GM18909 (cell line): ENCODE data around the gene DAPP1.

Source experiments
- ATAC-seq: cut with Tn5 transposase; IDR thresholded peaks from one replicate; pipeline ENCODE4 v1.9.1; 2021; ENCODE audit warnings: mild to moderate bottlenecking; ENCODE audit not compliant: unreplicated experiment, poor library complexity

Gene DAPP1

DNA sequence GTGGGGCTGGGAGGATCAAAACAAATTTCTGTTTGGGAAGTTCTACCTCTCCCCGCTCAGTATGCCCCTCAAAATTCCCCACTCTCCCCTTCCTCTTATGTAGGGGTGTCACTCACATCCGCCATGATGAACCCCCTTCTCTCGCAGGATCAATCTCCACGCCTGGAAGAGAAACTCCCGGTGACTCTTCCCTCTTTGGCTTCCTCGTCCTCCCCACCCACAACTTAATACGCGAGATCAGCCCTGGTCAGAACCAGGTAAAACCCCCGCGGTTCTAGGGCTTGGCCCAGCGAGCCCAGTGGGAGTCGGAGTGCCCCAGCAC lies 77.2 kb downstream of the DAPP1 start:
- no peak for ATAC-seq

GRCh38 chr4:99894161-99894997 lies 77.8 kb downstream of the DAPP1 start, which contains the start of gene LAMTOR3:
Gene LAMTOR3 (minus strand): TSS chr4:99894427. CDS start chr4:99893963, 464 bp downstream.
- peak; percentile 100 for ATAC-seq

GRCh38 chr4:99894998-99895397 lies 78.4 kb downstream of the DAPP1 start:
- no peak for ATAC-seq

GRCh38 chr4:99915449-99915848 lies 98.8 kb downstream of the DAPP1 start:
- ATAC-seq = no peak

- ATAC-seq = no peak
Observed at GRCh38 chr4:99917575-99917974, 100.9 kb downstream of the DAPP1 start.

DNA sequence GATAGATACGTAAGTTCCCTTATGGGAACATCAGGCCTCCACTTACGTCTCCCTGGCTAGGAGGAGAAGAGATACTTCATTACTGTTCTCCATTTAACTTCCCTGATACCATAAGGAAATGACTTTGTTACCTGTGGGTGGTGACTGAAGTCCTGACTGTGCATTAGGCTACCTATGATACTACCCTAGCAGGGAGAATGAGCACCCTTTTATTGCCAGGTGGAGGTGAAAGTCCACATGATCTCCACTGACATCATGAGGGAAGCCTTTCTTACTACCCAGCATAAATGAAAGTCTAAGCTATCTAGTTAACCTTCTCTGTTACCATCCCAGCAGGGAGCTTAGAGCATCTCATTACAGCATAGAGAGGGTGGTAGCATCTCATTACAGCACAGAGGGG lies 102.0 kb downstream of the DAPP1 start:
- ATAC-seq = no peak
